ENCODE measurements around the gene CAPZB.

CAPZB gene

GRCh38 chr1:19448491-19449439 is 36.6 kb downstream of the CAPZB start:
- peak; percentile 90 to 93 (median 91) for DNase-seq

- no peak for DNase-seq
Measured at GRCh38 chr1:19447550-19447949, 37.8 kb downstream of the CAPZB start.

- DNase-seq: no peak
Measured at GRCh38 chr1:19445417-19446342, 39.7 kb downstream of the CAPZB start.

DNA sequence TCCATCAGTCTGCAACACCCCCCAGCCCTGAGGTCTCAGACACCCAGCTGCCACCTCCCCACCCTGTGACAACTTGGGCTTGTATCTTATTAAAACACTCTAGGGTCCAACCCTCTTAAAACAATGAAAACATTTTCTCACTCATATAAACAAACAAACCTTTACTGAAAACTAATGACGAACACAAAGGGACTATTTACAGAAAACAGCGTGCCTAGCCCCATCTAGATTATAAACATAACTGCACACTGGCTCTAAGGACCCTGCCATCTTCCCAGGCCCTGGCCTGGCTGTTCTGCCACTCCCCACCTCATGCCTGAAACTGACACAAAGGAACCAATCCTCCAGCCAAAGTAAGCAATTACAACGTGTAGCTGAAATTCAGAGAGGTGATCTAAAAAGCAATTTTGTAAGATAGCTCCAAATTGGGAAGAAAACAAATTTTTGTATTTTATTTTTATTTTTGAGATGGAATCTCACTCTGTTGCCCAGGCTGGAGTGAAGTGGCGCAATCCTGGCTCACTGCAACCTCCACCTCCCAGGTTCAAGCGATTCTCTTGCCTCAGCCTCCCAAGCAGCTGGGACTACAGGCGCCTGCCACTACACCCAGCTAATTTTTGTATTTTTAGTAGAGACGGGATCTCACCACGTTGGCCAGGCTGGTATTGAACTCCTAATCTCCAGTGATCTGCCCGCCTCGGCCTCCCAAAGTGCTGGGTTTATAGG is 40.9 kb downstream of the CAPZB start:
- DNase-seq: no peak

DNA sequence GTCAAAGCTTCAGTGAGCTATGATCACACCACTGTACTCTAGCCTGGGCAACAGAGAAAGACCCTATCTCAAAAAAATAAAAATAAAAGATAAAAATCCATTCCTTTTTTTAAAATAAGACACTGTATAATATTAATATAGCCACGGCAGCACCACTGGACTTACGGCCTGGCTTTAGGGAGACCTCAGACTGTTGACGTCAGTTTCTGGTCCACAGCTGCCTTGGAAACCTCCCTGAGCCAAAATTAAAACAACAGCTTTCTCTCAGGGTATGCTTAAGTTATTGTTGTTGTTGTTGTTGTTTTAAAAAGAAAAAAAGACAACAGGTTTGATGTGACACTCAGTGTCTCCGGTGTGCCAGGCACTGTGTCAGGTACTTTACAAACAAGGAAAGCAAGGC is 42.0 kb downstream of the CAPZB start:
- DNase-seq: no peak

DNA sequence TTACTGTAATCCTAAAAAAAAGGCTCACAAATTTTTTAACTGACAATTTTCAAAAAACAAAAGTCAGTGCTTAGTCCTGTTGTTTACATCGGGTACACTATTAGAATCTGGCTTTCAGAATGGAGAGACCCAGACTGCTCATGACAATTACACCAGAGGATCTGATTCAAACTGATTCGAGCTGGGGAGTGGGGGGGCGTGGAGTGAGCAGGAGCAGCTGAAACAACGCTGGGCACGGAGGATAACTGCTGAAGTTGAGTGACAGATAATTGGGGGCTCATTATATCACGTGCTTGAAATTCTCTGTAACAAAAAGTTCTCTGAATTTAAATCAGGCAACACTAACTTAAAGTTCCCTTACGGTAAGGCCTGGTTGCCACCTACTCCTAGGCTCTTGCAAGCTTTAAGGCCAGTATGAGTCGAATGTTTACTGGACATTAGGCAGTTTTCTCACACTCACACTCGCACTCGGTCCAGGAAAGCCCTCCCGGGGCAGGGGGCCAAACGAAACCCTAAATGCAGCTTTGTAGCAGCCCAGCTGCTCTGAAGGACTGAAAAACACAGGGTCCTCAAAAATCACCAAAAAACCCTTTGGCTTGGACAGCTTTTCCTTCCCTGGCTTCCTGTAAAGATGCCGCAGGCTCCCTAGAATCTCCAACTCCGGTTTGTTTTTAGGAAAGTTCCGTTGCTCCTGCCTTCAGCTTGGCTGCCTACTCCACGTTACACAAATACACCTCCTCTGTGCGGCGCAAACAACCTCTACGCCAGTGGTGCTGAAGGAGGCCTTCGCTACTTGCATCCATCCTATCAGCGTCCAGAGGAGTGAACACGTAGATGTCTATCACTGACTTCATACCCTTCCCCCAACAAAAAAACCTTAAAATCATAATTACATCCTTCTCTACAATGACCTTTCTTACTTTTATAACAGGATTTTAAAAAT is 42.9 kb downstream of the CAPZB start:
- DNase-seq: no peak

GRCh38 chr1:19441048-19441780 is 44.1 kb downstream of the CAPZB start:
- no peak for DNase-seq

- no peak for DNase-seq
Measured at GRCh38 chr1:19439464-19440171, 45.7 kb downstream of the CAPZB start.

- DNase-seq: no peak
Measured at GRCh38 chr1:19438516-19439195, 46.7 kb downstream of the CAPZB start.

DNA sequence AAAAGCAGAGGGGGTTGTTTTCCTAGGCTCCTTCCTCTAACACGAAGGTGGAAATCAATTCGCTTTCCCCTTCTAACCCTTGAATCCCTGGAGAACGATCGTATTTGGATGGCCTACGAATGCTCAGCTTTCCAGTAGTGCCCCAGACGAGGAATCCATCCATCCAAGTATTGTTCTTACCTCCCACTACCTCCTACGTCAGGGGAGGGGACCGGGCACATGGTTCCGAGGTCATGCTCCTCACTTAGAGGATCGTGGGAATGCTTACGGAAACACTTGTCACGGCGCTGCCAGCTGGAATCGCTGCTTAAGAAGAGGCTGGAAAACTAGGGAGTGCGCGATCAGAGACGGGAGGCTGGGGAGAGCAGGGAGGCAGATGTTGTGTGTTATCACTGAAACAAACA is 47.4 kb downstream of the CAPZB start:
- DNase-seq: no peak

DNA sequence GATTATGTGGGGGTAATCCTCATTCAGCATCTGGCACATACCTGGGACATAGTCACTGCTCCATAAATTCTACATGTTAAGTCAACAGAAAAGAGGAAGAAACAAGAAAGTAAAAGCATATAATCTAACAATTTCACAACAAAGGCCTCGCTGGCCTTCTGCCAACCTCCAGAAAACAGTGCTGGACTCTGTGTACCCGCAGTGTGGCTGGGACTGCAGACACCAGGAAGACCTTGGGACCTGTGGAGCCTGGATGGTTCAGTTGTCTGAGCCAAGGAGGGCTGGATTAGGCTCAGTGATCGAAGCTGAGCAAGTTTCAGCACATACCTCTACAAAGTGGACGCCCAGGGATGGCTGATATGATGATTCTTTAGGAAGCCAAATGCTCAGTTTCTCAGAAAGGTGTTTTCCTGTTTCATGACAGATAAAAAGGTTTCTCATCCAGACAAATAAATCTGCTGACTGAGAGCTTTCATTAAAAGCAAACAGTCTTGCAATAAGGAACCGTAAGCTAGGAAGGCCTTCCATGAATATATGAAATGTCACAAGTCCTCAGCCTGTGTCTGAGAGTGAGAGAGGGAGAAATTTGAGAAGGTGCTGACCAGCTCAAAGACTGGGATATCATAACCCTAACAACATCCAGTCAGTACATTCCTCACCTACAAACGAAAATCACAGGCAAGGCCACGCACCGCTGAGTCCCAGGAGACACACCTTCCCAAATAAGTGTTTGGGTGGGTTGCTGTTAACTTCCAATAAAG is 48.4 kb downstream of the CAPZB start:
- DNase-seq: peak; percentile 88 to 94 (median 90)

DNA sequence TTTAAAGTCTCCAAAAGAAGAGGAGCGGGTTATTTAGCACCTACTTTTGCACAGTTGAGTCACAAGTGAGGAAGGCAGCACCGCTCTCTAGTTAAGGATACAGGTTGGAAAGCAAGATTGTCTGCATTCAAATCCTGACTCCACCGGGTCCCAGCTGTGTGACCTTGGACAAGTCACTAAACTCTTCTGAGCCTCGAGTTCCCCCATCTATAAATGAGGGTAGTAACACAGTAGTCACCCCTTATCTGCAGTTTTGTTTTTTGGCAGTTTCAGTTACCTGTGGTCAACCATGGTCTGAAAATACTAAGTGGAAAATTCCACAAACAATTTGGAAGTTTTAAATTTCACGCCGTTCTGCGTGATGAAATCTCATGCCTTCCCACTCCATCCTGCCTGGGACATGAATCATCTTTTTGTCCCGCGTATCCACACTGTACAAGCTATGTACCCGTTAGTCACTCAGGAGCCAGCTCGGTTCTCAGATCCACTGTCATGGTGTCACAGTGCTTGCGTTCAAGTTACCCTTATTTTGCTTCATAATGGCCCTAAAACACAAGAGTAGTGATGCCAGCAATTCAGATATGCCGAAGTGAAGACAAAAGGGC is 49.4 kb downstream of the CAPZB start:
- DNase-seq: peak; percentile 65 to 79 (median 70)

GRCh38 chr1:19435181-19435580 is 50.2 kb downstream of the CAPZB start:
- DNase-seq: peak; percentile 63 to 88 (median 74)

DNA sequence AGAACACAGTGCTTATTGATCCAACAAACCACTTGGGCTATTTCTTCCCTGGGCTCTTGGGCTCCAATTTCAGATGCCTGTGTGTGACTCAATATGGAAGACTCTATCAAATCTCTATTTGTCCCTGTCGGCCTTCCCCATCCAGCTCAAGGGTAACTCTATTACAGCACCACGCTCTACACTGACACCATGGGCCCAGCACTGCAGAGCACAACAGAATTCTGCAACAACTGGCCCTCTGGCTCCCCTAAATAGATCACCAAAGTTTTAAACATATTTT is 51.7 kb downstream of the CAPZB start:
- no peak for DNase-seq

DNA sequence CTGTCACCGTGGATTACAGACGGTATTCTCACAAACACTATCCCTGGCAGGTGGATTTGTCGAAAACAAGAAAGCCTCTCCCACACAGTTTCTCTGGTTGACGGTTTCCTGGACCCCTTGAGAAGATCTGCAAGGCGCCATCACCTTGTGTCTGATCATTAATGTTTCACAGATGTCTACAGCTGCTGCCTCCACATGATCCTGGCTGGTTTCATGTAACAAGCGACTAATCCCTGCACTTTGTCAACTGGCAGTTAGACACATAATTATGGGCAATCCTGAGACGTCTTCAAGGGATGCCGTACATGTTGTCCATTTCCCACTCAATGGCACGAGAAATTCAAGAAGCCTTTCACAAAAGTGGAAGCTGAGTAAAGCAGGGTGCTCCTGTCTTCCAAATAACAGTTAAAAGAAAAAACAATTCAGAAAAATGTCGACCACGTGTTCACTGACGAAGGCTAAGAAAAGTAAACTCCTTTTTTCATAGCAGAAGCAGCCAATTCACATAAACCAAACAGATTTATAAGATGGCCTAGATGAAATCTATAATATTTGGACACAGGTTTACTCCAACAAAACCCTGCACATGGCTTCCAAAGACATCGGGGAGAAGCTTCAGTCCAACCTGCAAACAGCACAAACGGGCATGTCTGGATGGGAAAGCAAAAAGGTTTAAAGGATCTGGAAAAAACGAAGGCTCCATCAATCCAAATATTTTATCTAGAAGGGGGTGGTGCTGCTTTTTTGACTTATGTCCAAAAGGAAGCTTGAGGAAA is 52.2 kb downstream of the CAPZB start:
- DNase-seq: no peak

GRCh38 chr1:19430121-19431068 is 54.9 kb downstream of the CAPZB start:
- DNase-seq: peak in 2 of 4 experiments; percentile 42 to 51

All from suppressor macrophage (primary cell).